ENCODE data around the gene LYZL4.
A peak's percentile ranks its signal among the peaks of the same experiment; 100 is the strongest.

The LYZL4 gene

GRCh38 chr3:42443819-42444436, 33.5 kb upstream of the LYZL4 start:
- Histone ChIP-seq H3K18ac (ENCODE audit: low read length) (no peak overlapping the region), H3K9ac (ENCODE audit: low read length) (no peak overlapping the region), H2BK120ac (ENCODE audit: insufficient read depth, low read length, poor library complexity) (no peak overlapping the region), H3K23ac (ENCODE audit: low read length) (no peak overlapping the region), H3K27me3 (ENCODE audit: insufficient read depth, low read length) (no peaks in the 10 kb centered on the region), H3K27ac (ENCODE audit: low read depth, low read length) (no peak overlapping the region), H3K79me1 (ENCODE audit: low read length) (no peaks in the 10 kb centered on the region), H3K9me3 (ENCODE audit: insufficient read depth, low read depth, low read length) (no peaks in the 10 kb centered on the region), H2BK5ac (ENCODE audit: low read depth, low read length, poor library complexity) (no peak overlapping the region), H4K12ac (ENCODE audit: low read depth, low read length) (no peak overlapping the region), H3K14ac (ENCODE audit: low read length) (no peak overlapping the region), H2BK12ac (ENCODE audit: low read length) (no peak overlapping the region), H3K4me1 (ENCODE audit: control insufficient read depth in 1 of 2, insufficient read depth in 2 of 2, low read length in 2 of 2) (no peaks in the 10 kb centered on the region), H2AK5ac (ENCODE audit: low read length) (no peak overlapping the region), H4K91ac (ENCODE audit: low read depth, low read length) (no peak overlapping the region), H4K8ac (ENCODE audit: low read depth, low read length) (no peak overlapping the region), H3K36me3 (ENCODE audit: control insufficient read depth in 1 of 2, insufficient read depth in 2 of 2, low read length in 2 of 2) (no peaks in the 10 kb centered on the region), H3K4ac (ENCODE audit: low read depth, low read length) (no peak overlapping the region), H3K4me3 (ENCODE audit: low read depth, low read length) (no peak overlapping the region), H3K4me2 (ENCODE audit: low read length) (no peak overlapping the region), H3K79me2 (ENCODE audit: control insufficient read depth, insufficient read depth, low read length, poor library complexity) (no peaks in the 10 kb centered on the region), H2AFZ (ENCODE audit: insufficient read depth, low read length, poor library complexity) (no peak overlapping the region)
- DNase-seq = peak; percentile 73 to 89
- WGBS (ENCODE audit: extremely low coverage, insufficient coverage, insufficient read length) = no CpG with 5 or more reads among the region's 9 CpGs

DNA sequence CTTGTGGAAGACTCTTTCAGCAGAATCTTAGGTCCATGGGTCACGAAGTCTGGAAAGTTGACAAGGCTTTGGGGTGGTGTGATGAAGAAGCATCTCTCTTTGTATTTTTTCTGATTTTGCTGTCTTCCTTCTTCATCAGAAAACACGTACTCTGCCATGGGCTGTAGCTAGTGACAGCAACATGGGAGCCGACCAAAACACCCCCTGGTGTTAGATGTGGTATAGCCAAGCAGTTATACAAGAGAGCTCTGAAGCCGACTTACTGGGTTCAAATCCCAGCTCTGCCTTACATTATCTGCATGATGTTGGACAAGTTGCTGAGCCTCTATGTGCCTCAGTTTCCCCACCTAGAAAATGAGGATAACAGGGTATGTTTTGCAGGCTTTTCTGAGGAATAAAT, 32.9 kb upstream of the LYZL4 start:
- Histone ChIP-seq H3K18ac (ENCODE audit: low read length) (no peak overlapping the region), H2AFZ (ENCODE audit: insufficient read depth, low read length, poor library complexity) (no peak overlapping the region), H3K79me2 (ENCODE audit: control insufficient read depth, insufficient read depth, low read length, poor library complexity) (no peaks in the 10 kb centered on the region), H3K36me3 (ENCODE audit: control insufficient read depth in 1 of 2, insufficient read depth in 2 of 2, low read length in 2 of 2) (no peaks in the 10 kb centered on the region), H3K4me3 (ENCODE audit: low read depth, low read length) (no peak overlapping the region), H4K8ac (ENCODE audit: low read depth, low read length) (no peak overlapping the region), H3K4me1 (ENCODE audit: control insufficient read depth in 1 of 2, insufficient read depth in 2 of 2, low read length in 2 of 2) (no peaks in the 10 kb centered on the region), H2BK120ac (ENCODE audit: insufficient read depth, low read length, poor library complexity) (no peak overlapping the region), H3K9ac (ENCODE audit: low read length) (no peak overlapping the region), H3K27ac (ENCODE audit: low read depth, low read length) (no peak overlapping the region), H3K14ac (ENCODE audit: low read length) (no peak overlapping the region), H3K79me1 (ENCODE audit: low read length) (no peaks in the 10 kb centered on the region), H3K27me3 (ENCODE audit: insufficient read depth, low read length) (no peaks in the 10 kb centered on the region), H4K12ac (ENCODE audit: low read depth, low read length) (no peak overlapping the region), H2BK5ac (ENCODE audit: low read depth, low read length, poor library complexity) (no peak overlapping the region), H3K4ac (ENCODE audit: low read depth, low read length) (no peak overlapping the region), H3K9me3 (ENCODE audit: insufficient read depth, low read depth, low read length) (no peaks in the 10 kb centered on the region), H2BK12ac (ENCODE audit: low read length) (no peak overlapping the region), H3K4me2 (ENCODE audit: low read length) (no peak overlapping the region), H3K23ac (ENCODE audit: low read length) (no peak overlapping the region), H2AK5ac (ENCODE audit: low read length) (no peak overlapping the region), H4K91ac (ENCODE audit: low read depth, low read length) (no peak overlapping the region)
- WGBS (ENCODE audit: extremely low coverage, insufficient coverage, insufficient read length) = no CpG with 5 or more reads among the region's 4 CpGs
- no peak for DNase-seq

DNA sequence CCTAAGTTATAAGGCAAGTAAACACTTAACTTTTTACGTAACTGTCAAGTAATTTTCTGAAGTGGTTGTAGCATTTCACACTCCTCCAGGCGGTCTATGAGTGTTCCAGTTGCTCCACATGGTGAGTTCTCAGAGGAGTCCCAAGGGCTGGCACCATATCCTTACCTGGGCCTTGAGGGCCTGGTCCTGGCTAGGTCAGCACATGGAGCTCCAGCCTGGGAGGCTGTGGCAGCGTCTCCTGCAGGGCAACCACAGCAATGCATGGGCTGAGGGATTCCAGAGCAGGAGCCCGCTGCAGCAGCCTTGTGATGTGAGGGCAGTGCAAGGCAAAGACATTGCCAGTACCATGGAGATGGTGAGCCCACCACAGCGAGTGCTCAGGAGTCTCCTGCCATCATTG, 32.2 kb upstream of the LYZL4 start:
- H3K14ac ChIP-seq (ENCODE audit: low read length) = no peak overlapping the region
- no peak overlapping the region for H2AK5ac ChIP-seq (ENCODE audit: low read length)
- no peak overlapping the region for H3K27ac ChIP-seq (ENCODE audit: low read depth, low read length)
- H3K27me3 ChIP-seq (ENCODE audit: insufficient read depth, low read length) = no peaks in the 10 kb centered on the region
- H2BK120ac ChIP-seq (ENCODE audit: insufficient read depth, low read length, poor library complexity) = no peak overlapping the region
- H3K79me1 ChIP-seq (ENCODE audit: low read length) = no peaks in the 10 kb centered on the region
- no peak overlapping the region for H3K23ac ChIP-seq (ENCODE audit: low read length)
- H2BK12ac ChIP-seq (ENCODE audit: low read length) = no peak overlapping the region
- H2AFZ ChIP-seq (ENCODE audit: insufficient read depth, low read length, poor library complexity) = no peak overlapping the region
- no peak overlapping the region for H3K4me2 ChIP-seq (ENCODE audit: low read length)
- no peaks in the 10 kb centered on the region for H3K4me1 ChIP-seq (ENCODE audit: control insufficient read depth in 1 of 2, insufficient read depth in 2 of 2, low read length in 2 of 2)
- no peak overlapping the region for H4K8ac ChIP-seq (ENCODE audit: low read depth, low read length)
- no peak overlapping the region for H4K12ac ChIP-seq (ENCODE audit: low read depth, low read length)
- H3K18ac ChIP-seq (ENCODE audit: low read length) = no peak overlapping the region
- H3K4ac ChIP-seq (ENCODE audit: low read depth, low read length) = no peak overlapping the region
- no peaks in the 10 kb centered on the region for H3K36me3 ChIP-seq (ENCODE audit: control insufficient read depth in 1 of 2, insufficient read depth in 2 of 2, low read length in 2 of 2)
- no peak overlapping the region for H4K91ac ChIP-seq (ENCODE audit: low read depth, low read length)
- H3K9ac ChIP-seq (ENCODE audit: low read length) = no peak overlapping the region
- H3K79me2 ChIP-seq (ENCODE audit: control insufficient read depth, insufficient read depth, low read length, poor library complexity) = no peaks in the 10 kb centered on the region
- no peak overlapping the region for H3K4me3 ChIP-seq (ENCODE audit: low read depth, low read length)
- no peaks in the 10 kb centered on the region for H3K9me3 ChIP-seq (ENCODE audit: insufficient read depth, low read depth, low read length)
- no CpG with 5 or more reads among the region's 5 CpGs for WGBS (ENCODE audit: extremely low coverage, insufficient coverage, insufficient read length)
- peak in 1 of 2 donors; percentile 11 for DNase-seq
- no peak overlapping the region for H2BK5ac ChIP-seq (ENCODE audit: low read depth, low read length, poor library complexity)

GRCh38 chr3:42441791-42442190, 31.4 kb upstream of the LYZL4 start:
- Histone ChIP-seq H2BK120ac (ENCODE audit: insufficient read depth, low read length, poor library complexity) (no peak overlapping the region), H3K36me3 (ENCODE audit: control insufficient read depth in 1 of 2, insufficient read depth in 2 of 2, low read length in 2 of 2) (no peaks in the 10 kb centered on the region), H3K79me1 (ENCODE audit: low read length) (no peaks in the 10 kb centered on the region), H3K27me3 (ENCODE audit: insufficient read depth, low read length) (no peaks in the 10 kb centered on the region), H4K12ac (ENCODE audit: low read depth, low read length) (no peak overlapping the region), H3K27ac (ENCODE audit: low read depth, low read length) (no peak overlapping the region), H3K14ac (ENCODE audit: low read length) (no peak overlapping the region), H2BK5ac (ENCODE audit: low read depth, low read length, poor library complexity) (no peak overlapping the region), H3K9me3 (ENCODE audit: insufficient read depth, low read depth, low read length) (no peaks in the 10 kb centered on the region), H3K4me2 (ENCODE audit: low read length) (no peak overlapping the region), H2AK5ac (ENCODE audit: low read length) (no peak overlapping the region), H3K4me1 (ENCODE audit: control insufficient read depth in 1 of 2, insufficient read depth in 2 of 2, low read length in 2 of 2) (no peaks in the 10 kb centered on the region), H2BK12ac (ENCODE audit: low read length) (no peak overlapping the region), H3K4ac (ENCODE audit: low read depth, low read length) (no peak overlapping the region), H3K18ac (ENCODE audit: low read length) (no peak overlapping the region), H3K23ac (ENCODE audit: low read length) (no peak overlapping the region), H4K8ac (ENCODE audit: low read depth, low read length) (no peak overlapping the region), H3K79me2 (ENCODE audit: control insufficient read depth, insufficient read depth, low read length, poor library complexity) (no peaks in the 10 kb centered on the region), H2AFZ (ENCODE audit: insufficient read depth, low read length, poor library complexity) (no peak overlapping the region), H3K4me3 (ENCODE audit: low read depth, low read length) (no peak overlapping the region), H3K9ac (ENCODE audit: low read length) (no peak overlapping the region), H4K91ac (ENCODE audit: low read depth, low read length) (no peak overlapping the region)
- DNase-seq = no peak
- no CpG with 5 or more reads among the region's 2 CpGs for WGBS (ENCODE audit: extremely low coverage, insufficient coverage, insufficient read length)

Data from trophoblast cell (in vitro differentiated cells and primary cell).